Measurements from ENCODE around the gene APP.
"Not testable (repeated sequence)": the region's sequence is repeated elsewhere in the genome, so short reads cannot be mapped to it uniquely, and the experiment has no call there.

DNA sequence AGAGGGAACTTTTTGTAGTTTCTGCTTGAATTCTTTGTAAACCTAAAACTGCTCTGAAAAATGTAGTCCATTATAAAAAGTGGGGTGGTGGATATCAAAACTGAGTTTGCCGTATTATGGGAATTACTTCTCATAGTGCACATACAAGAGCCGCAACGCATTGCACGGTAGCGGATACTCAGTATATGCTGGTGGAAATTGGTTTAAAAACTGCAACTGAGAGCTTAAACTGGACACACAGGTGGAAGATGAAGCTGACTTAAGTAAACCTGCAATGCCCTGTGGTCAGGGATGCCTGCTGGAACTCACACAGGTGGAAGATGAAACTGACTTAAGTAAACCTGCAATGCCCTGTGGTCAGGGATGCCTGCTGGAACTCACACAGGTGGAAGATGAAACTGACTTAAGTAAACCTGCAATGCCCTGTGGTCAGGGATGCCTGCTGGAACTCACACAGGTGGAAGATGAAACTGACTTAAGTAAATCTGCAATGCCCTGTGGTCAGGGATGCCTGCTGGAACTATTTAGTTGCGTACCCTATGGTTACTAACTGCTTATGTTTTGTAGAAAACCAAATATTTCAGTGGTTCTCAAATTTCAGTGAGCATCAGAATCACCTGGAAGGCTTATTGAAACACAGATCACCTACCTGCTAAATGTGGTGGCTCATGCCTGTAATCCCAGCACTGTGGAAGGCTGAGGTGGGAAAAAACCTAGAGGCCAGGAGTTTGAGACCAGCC is 147.8 kb downstream of the APP start:
- TF ChIP-seq, protein P1, sequence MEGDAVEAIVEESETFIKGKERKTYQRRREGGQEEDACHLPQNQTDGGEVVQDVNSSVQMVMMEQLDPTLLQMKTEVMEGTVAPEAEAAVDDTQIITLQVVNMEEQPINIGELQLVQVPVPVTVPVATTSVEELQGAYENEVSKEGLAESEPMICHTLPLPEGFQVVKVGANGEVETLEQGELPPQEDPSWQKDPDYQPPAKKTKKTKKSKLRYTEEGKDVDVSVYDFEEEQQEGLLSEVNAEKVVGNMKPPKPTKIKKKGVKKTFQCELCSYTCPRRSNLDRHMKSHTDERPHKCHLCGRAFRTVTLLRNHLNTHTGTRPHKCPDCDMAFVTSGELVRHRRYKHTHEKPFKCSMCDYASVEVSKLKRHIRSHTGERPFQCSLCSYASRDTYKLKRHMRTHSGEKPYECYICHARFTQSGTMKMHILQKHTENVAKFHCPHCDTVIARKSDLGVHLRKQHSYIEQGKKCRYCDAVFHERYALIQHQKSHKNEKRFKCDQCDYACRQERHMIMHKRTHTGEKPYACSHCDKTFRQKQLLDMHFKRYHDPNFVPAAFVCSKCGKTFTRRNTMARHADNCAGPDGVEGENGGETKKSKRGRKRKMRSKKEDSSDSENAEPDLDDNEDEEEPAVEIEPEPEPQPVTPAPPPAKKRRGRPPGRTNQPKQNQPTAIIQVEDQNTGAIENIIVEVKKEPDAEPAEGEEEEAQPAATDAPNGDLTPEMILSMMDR (conservative IDR thresholded peaks at IDR 0.05; ENCODE audit: low read length): not testable (repeated sequence)
- not testable (repeated sequence) for TF ChIP-seq EZH2phosphoT487 (IDR thresholded peaks at IDR 0.05; ENCODE audit: borderline replicate concordance, low read depth, low read length)
